Cerebellar cortex (tissue), 1 donor: Measurements from ENCODE around the gene GTF2A1.

Source experiments
- DNase-seq: peaks from one replicate; pipeline ENCODE4 v3.0.0-alpha.2; 2015; ENCODE audit warnings: low spot score

The GTF2A1 gene

GRCh38 chr14:81177225-81177624 is 43.5 kb downstream of the GTF2A1 start:
- DNase-seq = no peak

- DNase-seq = no peak
These were observed 44.5 kb downstream of the GTF2A1 start for GRCh38 chr14:81176241-81176640.

GRCh38 chr14:81172881-81173280 is 47.9 kb downstream of the GTF2A1 start:
- DNase-seq = no peak

- DNase-seq = no peak
These were observed 48.4 kb downstream of the GTF2A1 start for GRCh38 chr14:81172353-81172752.

- no peak for DNase-seq
These were observed 49.9 kb downstream of the GTF2A1 start for GRCh38 chr14:81170829-81171195.

- peak; percentile 94 for DNase-seq
These were observed 50.5 kb downstream of the GTF2A1 start for GRCh38 chr14:81170104-81170828.

- DNase-seq = peak; percentile 68
These were observed 51.1 kb downstream of the GTF2A1 start for GRCh38 chr14:81169711-81170103.

GRCh38 chr14:81169267-81169666 is 51.5 kb downstream of the GTF2A1 start:
- DNase-seq = no peak

- DNase-seq = no peak
These were observed 54.6 kb downstream of the GTF2A1 start for GRCh38 chr14:81166121-81166520.

- DNase-seq = no peak
These were observed 55.6 kb downstream of the GTF2A1 start for GRCh38 chr14:81165188-81165587.

GRCh38 chr14:81164167-81164774 is 56.5 kb downstream of the GTF2A1 start:
- peak; percentile 55 for DNase-seq

GRCh38 chr14:81162941-81163340 is 57.8 kb downstream of the GTF2A1 start:
- DNase-seq = no peak

- DNase-seq = no peak
These were observed 59.0 kb downstream of the GTF2A1 start for GRCh38 chr14:81161749-81162148.

GRCh38 chr14:81161088-81161487 is 59.7 kb downstream of the GTF2A1 start:
- DNase-seq = no peak

- DNase-seq = no peak
These were observed 63.3 kb downstream of the GTF2A1 start for GRCh38 chr14:81157431-81157830.

GRCh38 chr14:81153187-81153586 is 67.6 kb downstream of the GTF2A1 start:
- no peak for DNase-seq

- DNase-seq = no peak
These were observed 72.1 kb downstream of the GTF2A1 start for GRCh38 chr14:81148635-81149034.

- DNase-seq = no peak
These were observed 73.4 kb downstream of the GTF2A1 start for GRCh38 chr14:81147140-81147897.

GRCh38 chr14:81144824-81145603 is 75.7 kb downstream of the GTF2A1 start:
- DNase-seq = no peak

GRCh38 chr14:81143793-81144192 is 77.0 kb downstream of the GTF2A1 start:
- DNase-seq = no peak

GRCh38 chr14:81141426-81141825 is 79.3 kb downstream of the GTF2A1 start:
- DNase-seq = no peak

- no peak for DNase-seq
These were observed 82.3 kb downstream of the GTF2A1 start for GRCh38 chr14:81138429-81138828.
